Smooth muscle cell (in vitro differentiated cells): ENCODE results near the gene DDX27. TPM values are rescaled to one million over a fixed set of nuclear protein-coding genes. Genes with fewer than 3 reads are reported as not detected.

Source experiments
- DNase-seq: peaks from one replicate; lab custom pipeline; 2025; ENCODE audit not compliant: unreplicated experiment; lab: John Stamatoyannopoulos, UW
- H2AFZ ChIP-seq: fragments of 200-600 bp; sonication (generic); 2 replicates; pipeline ENCODE4 v1.6.0; 2016; ENCODE audit warnings: antibody characterized with exemption, low read depth, mild to moderate bottlenecking
- H3F3A ChIP-seq: fragments of 200-600 bp; sonication (generic); 2 replicates; pipeline ENCODE4 v1.6.0; 2017; ENCODE audit warnings: antibody characterized with exemption, low read depth
- H3K27ac ChIP-seq: fragments of 200-600 bp; sonication (generic); 2 replicates; pipeline ENCODE4 v1.5.1; 2016; ENCODE audit warnings: low read depth, mild to moderate bottlenecking
- H3K27me3 ChIP-seq: fragments of 200-600 bp; sonication (generic); 2 replicates; pipeline ENCODE4 v1.6.1; 2016; ENCODE audit warnings: low read depth, mild to moderate bottlenecking
- H3K36me3 ChIP-seq: fragments of 200-600 bp; sonication (generic); 2 replicates; pipeline ENCODE4 v1.5.1; 2016; ENCODE audit warnings: low read depth
- H3K4me1 ChIP-seq: fragments of 200-600 bp; sonication (generic); 2 replicates; pipeline ENCODE4 v1.5.1; 2016; ENCODE audit warnings: low read depth
- H3K4me2 ChIP-seq: fragments of 200-600 bp; sonication (generic); 2 replicates; pipeline ENCODE4 v1.6.0; 2016; ENCODE audit warnings: mild to moderate bottlenecking
- H3K4me3 ChIP-seq: fragments of 200-600 bp; sonication (generic); 2 replicates; pipeline ENCODE4 v1.5.1; 2016; ENCODE audit warnings: mild to moderate bottlenecking
- H3K79me2 ChIP-seq: fragments of 200-600 bp; sonication (generic); 2 replicates; pipeline ENCODE4 v1.6.0; 2016; ENCODE audit warnings: low read depth, mild to moderate bottlenecking
- H3K9ac ChIP-seq: fragments of 200-600 bp; sonication (generic); 2 replicates; pipeline ENCODE4 v1.6.0; 2016; ENCODE audit warnings: low read depth
- H3K9me3 ChIP-seq: fragments of 200-600 bp; sonication (generic); replicated peaks from 2 replicates; pipeline ENCODE4 v1.5.1; 2016; ENCODE audit warnings: low read depth
- H4K20me1 ChIP-seq: fragments of 200-600 bp; sonication (generic); 2 replicates; pipeline ENCODE4 v1.6.0; 2016; ENCODE audit warnings: low read depth
- CTCF ChIP-seq: fragments of 200-600 bp; sonication (generic); IDR thresholded peaks from 2 replicates; pipeline ENCODE4 v1.5.1; 2017; ENCODE audit warnings: borderline replicate concordance, mild to moderate bottlenecking, antibody characterized with exemption; ENCODE audit not compliant: insufficient read depth, poor library complexity, severe bottlenecking
- WGBS: methylation state at CpG from one replicate; pipeline ENCODE4 v1.1.7; 2016; ENCODE audit warnings: low lambda C conversion rate; 5-methylcytosine and 5-hydroxymethylcytosine counted together
- polyA plus RNA-seq: library from polyadenylated mRNA; unstranded; fragments of >200 nt; fragmentation: Nextera tagmentation; extraction: Ambion mirVana; gene quantifications from 2 replicates; pipeline ENCODE4 v1.2.1, GENCODE V29; 2016
- total RNA-seq: library from RNA; depleted of rRNA; stranded (reverse); fragments of >200 nt; gene quantifications from 2 replicates; pipeline ENCODE4 v1.2.3, GENCODE V29; 2014

DDX27 gene
- total and polyA plus RNA-seq, 2 experiments from 2014 or later: 19.6 to 28.3 TPM

GRCh38 chr20:49233226-49233625 is 14.0 kb downstream of the DDX27 start:
- Histone ChIP-seq H3K4me1 (no peaks in the 10 kb centered on the region), H3K4me2 (no peak overlapping the region), H3K27me3 (no peaks in the 10 kb centered on the region), H3K27ac (no peak overlapping the region), H3K4me3 (no peak overlapping the region), H3K36me3 (peaks cover 5% of the 10 kb centered on the region), H3K9ac (no peak overlapping the region), H3K9me3 (no peaks in the 10 kb centered on the region), H2AFZ (no peak overlapping the region), H4K20me1 (no peaks in the 10 kb centered on the region), H3F3A (no peaks in the 10 kb centered on the region), H3K79me2 (no peaks in the 10 kb centered on the region)
- 97% methylated on average over 10 of the region's 10 CpGs for WGBS
- DNase-seq: no peak
- TF ChIP-seq CTCF: no peak

- H3K27ac ChIP-seq: no peak overlapping the region
- no peaks in the 10 kb centered on the region for H3K79me2 ChIP-seq
- no peaks in the 10 kb centered on the region for H3K27me3 ChIP-seq
- no peaks in the 10 kb centered on the region for H3K4me1 ChIP-seq
- no peaks in the 10 kb centered on the region for H3K9me3 ChIP-seq
- 100% methylated on average over 6 of the region's 6 CpGs for WGBS
- H3K4me2 ChIP-seq: no peak overlapping the region
- H3K36me3 ChIP-seq: peaks cover 8% of the 10 kb centered on the region
- no peak for TF ChIP-seq CTCF
- no peak overlapping the region for H2AFZ ChIP-seq
- no peaks in the 10 kb centered on the region for H4K20me1 ChIP-seq
- H3F3A ChIP-seq: no peaks in the 10 kb centered on the region
- no peak for DNase-seq
- no peak overlapping the region for H3K9ac ChIP-seq
- H3K4me3 ChIP-seq: no peak overlapping the region
Observed at GRCh38 chr20:49234831-49235230, 15.6 kb downstream of the DDX27 start.

GRCh38 chr20:49236301-49236700 is 17.1 kb downstream of the DDX27 start:
- no peak overlapping the region for H2AFZ ChIP-seq
- no peaks in the 10 kb centered on the region for H4K20me1 ChIP-seq
- H3K36me3 ChIP-seq: peaks cover 10% of the 10 kb centered on the region
- no peak overlapping the region for H3K27ac ChIP-seq
- H3K27me3 ChIP-seq: no peaks in the 10 kb centered on the region
- no peaks in the 10 kb centered on the region for H3K79me2 ChIP-seq
- H3K4me3 ChIP-seq: no peak overlapping the region
- H3K4me1 ChIP-seq: no peaks in the 10 kb centered on the region
- no peaks in the 10 kb centered on the region for H3F3A ChIP-seq
- H3K9ac ChIP-seq: no peak overlapping the region
- no peak for TF ChIP-seq CTCF
- H3K9me3 ChIP-seq: no peaks in the 10 kb centered on the region
- H3K4me2 ChIP-seq: no peak overlapping the region
- 97% methylated on average over 9 of the region's 9 CpGs for WGBS
- no peak for DNase-seq

GRCh38 chr20:49237531-49237930 is 18.3 kb downstream of the DDX27 start:
- Histone ChIP-seq H3K9ac (no peak overlapping the region), H4K20me1 (no peaks in the 10 kb centered on the region), H3F3A (no peaks in the 10 kb centered on the region), H3K9me3 (no peaks in the 10 kb centered on the region), H3K36me3 (peaks cover 13% of the 10 kb centered on the region), H3K4me3 (no peak overlapping the region), H2AFZ (no peak overlapping the region), H3K79me2 (no peaks in the 10 kb centered on the region), H3K27ac (no peak overlapping the region), H3K4me2 (no peak overlapping the region), H3K27me3 (no peaks in the 10 kb centered on the region), H3K4me1 (no peaks in the 10 kb centered on the region)
- no peak for TF ChIP-seq CTCF
- WGBS: 97% methylated on average over 4 of the region's 4 CpGs
- no peak for DNase-seq
